Activated naive CD4-positive, alpha-beta T cell treated with anti-CD3 and anti-CD28 coated beads for 36 hours (primary cell): Measurements from ENCODE around the gene PGAM5. TPM values are rescaled to one million over a fixed set of nuclear protein-coding genes. Genes with fewer than 3 reads are reported as not detected.
A peak's percentile ranks its signal among the peaks of the same experiment; 100 is the strongest.

Experiments used
- CTCF ChIA-PET: fragments of 350-600 bp; sonication (Branson Sonifier 250); formaldehyde crosslinking; loops from one replicate; lab custom pipeline; 2021; ENCODE audit warnings: antibody characterized with exemption; lab: Charles Lee
- DNase-seq: peaks from one replicate; pipeline ENCODE4 v3.0.0-alpha.2; 2020
- H3K27ac Mint-ChIP-seq: one replicate; pipeline ENCODE4 v1.8.0; 2021; ENCODE audit warnings: mild to moderate bottlenecking, mixed read lengths
- H3K27me3 Mint-ChIP-seq: one replicate; pipeline ENCODE4 v1.8.0; 2021; ENCODE audit warnings: low read depth, mixed read lengths
- H3K36me3 Mint-ChIP-seq: one replicate; pipeline ENCODE4 v1.8.0; 2021; ENCODE audit warnings: low read depth, mixed read lengths
- H3K4me1 Mint-ChIP-seq: one replicate; pipeline ENCODE4 v1.8.0; 2021; ENCODE audit warnings: low read depth, mixed read lengths
- H3K4me3 Mint-ChIP-seq: one replicate; pipeline ENCODE4 v1.8.0; 2021; ENCODE audit warnings: mild to moderate bottlenecking, moderate library complexity, mixed read lengths
- H3K9me3 Mint-ChIP-seq: one replicate; pipeline ENCODE4 v1.8.0; 2021; ENCODE audit warnings: mixed read lengths
- intact Hi-C: fragments of 100-400 bp; cut with micrococcal nuclease; formaldehyde crosslinking; loops from one replicate; pipeline ENCODE4 v1.15.1; 2023
- total RNA-seq, 2 experiments: library from RNA; stranded (reverse); gene quantifications; one replicate each; pipeline ENCODE4 v1.2.3, GENCODE V29; 2021

PGAM5 gene
- 10 to 100 TPM; 50.1 to 55.7 TPM for total RNA-seq

DNA sequence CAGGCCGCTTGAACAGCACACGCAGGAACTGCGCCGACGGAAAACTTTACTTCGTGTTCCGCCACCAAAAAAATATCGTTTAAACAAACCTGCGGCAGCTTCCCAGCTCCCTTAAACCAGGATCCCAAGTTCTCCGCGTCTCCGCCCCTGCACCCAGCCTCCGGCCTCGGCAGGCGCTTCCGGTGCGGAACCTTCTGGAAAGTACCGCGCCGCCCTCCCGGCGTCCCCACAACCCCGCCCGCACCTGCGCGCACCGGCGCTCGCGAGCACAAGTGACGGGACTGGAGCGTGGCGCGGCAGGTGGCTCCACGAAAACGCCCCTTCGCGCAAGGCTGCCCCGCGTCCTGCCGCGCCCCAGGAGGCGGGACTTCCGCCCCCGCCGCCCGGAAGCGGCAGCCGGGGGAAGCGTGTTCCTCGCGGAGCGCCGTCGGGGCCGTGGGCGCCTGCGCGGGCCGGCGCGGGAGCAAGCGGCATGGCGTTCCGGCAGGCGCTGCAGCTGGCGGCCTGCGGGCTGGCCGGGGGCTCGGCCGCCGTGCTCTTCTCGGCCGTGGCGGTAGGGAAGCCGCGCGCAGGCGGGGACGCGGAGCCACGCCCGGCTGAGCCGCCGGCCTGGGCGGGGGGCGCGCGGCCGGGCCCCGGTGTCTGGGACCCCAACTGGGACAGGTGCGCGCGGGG, at the start of gene PGAM5:
TSS of gene PGAM5 (plus strand) at position 438 of the 675 bp plus-strand sequence. CDS start at position 473, 35 bp downstream.
- intact Hi-C loops, result loop anchor here (1.0 to 5.0 kb wide), 7 partner anchors 23 to 522 kb away; partner anchors contain the start of genes CHFR, GOLGA3, POLE and PXMP2
- no peaks in the 10 kb centered on the region for H3K27me3 Mint-ChIP-seq
- H3K9me3 Mint-ChIP-seq, result peaks cover 14% of the 10 kb centered on the region
- CTCF ChIA-PET, result no interaction called here
- peak; percentile 86 for DNase-seq
- H3K36me3 Mint-ChIP-seq, result peaks cover 23% of the 10 kb centered on the region
- peak within 1 kb of the TSS; percentile 85 for H3K4me3 Mint-ChIP-seq
- peak within 1 kb of the TSS; percentile 66 for H3K27ac Mint-ChIP-seq
- peaks cover 27% of the 10 kb centered on the region for H3K4me1 Mint-ChIP-seq

DNA sequence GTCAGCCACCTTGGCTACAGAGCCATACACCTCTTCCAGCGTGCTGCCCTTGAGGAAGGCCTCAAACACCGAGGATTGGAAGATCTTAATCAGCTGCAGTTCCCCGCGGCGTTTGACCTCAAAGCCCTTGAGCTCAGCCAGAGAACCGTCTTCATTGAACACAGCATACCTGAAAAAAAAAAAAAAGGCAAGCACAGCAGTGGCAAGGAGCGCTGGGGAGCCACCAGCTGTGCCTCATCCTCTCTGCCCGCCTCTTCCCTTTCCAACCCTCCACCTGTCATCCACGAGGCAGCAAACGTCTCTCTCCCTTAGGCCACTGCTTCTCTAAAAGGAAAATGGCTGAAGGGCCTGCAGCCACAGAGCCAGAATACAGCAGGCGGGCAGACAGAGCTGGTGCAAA, 49.6 kb upstream of the PGAM5 start:
- H3K4me1 Mint-ChIP-seq, result peaks cover 22% of the 10 kb centered on the region
- H3K9me3 Mint-ChIP-seq, result no peaks in the 10 kb centered on the region
- H3K4me3 Mint-ChIP-seq, result no peak overlapping the region
- H3K27ac Mint-ChIP-seq, result no peak overlapping the region
- no peaks in the 10 kb centered on the region for H3K27me3 Mint-ChIP-seq
- no peak for DNase-seq
- CTCF ChIA-PET, result interaction anchor here (0.6 kb wide), 1 partner anchor 74 kb away, joined by 3 read pairs; no protein-coding TSS in a partner anchor
- intact Hi-C loops, result no loop called here
- peaks cover 73% of the 10 kb centered on the region for H3K36me3 Mint-ChIP-seq

DNA sequence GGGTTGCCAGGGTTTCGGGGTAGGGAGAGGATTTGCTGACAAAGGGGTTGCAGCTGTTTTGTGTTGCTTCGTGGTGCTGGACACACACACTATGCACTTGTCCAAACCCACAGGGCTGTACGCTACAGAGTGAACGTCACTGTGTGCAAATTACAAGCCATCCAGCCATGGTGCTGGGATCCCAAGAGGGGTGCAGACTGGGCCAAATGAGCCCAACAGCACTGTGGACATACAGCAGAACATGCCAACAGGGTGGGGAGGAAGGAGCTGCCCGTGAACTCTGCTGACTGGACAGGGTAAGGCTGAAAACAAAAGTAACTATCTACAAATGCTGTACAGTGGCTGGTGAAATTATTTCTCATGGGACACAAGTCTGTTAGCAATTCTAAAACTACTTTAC, 48.7 kb upstream of the PGAM5 start:
- Mint-ChIP-seq H3K27me3 (no peaks in the 10 kb centered on the region), H3K36me3 (peaks cover 78% of the 10 kb centered on the region), H3K4me3 (no peak overlapping the region), H3K27ac (no peak overlapping the region), H3K4me1 (peaks cover 22% of the 10 kb centered on the region), H3K9me3 (no peaks in the 10 kb centered on the region)
- no peak for DNase-seq
- CTCF ChIA-PET, result no interaction called here
- intact Hi-C loops, result no loop called here

DNA sequence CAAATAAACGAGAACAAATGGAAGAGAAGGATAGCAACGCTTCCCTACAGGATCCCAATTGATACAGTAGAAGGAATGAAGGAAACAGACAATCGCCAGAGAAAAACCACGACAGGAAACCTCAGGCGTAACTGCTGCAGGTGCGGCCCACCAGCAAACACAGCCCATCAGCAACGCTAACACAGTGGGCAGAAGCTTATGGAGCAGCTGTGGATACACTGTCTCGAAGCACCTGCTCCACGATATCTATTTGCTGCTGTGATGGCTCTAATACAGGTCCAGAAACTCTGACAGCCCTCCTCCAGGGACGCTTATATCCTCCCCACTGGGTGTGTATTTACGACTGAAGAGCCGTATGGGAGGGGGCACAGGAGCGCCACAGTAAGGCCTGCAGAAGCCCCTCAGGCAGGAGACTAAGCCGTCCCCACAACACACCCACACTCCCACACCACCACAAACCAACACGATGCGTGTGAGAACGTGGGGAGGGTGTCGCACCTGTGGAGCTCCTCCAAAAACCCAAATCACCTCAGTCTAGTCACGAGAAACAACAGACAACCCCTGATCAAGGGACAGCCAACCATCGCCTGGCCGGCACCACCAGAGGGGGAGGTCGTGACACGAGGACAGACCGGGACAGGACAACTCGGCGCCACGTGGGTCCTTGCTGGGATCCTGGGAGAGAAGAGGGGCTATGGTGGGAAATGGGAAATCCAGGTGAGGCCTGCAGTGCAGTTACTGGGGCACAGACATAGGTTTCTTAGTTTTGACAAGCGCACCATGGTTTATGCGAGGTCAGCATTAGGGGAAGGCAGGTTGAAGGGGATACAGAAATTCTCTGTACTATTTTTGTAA, 47.5 kb upstream of the PGAM5 start:
- intact Hi-C loops, result no loop called here
- CTCF ChIA-PET, result interaction anchor here (0.5 to 0.7 kb wide), 2 partner anchors 12 to 105 kb away, joined by 3 to 5 read pairs; no protein-coding TSS in a partner anchor
- no peaks in the 10 kb centered on the region for H3K9me3 Mint-ChIP-seq
- H3K27ac Mint-ChIP-seq, result no peak overlapping the region
- H3K27me3 Mint-ChIP-seq, result no peaks in the 10 kb centered on the region
- no peak for DNase-seq
- H3K4me3 Mint-ChIP-seq, result no peak overlapping the region
- peaks cover 79% of the 10 kb centered on the region for H3K36me3 Mint-ChIP-seq
- peaks cover 22% of the 10 kb centered on the region for H3K4me1 Mint-ChIP-seq

DNA sequence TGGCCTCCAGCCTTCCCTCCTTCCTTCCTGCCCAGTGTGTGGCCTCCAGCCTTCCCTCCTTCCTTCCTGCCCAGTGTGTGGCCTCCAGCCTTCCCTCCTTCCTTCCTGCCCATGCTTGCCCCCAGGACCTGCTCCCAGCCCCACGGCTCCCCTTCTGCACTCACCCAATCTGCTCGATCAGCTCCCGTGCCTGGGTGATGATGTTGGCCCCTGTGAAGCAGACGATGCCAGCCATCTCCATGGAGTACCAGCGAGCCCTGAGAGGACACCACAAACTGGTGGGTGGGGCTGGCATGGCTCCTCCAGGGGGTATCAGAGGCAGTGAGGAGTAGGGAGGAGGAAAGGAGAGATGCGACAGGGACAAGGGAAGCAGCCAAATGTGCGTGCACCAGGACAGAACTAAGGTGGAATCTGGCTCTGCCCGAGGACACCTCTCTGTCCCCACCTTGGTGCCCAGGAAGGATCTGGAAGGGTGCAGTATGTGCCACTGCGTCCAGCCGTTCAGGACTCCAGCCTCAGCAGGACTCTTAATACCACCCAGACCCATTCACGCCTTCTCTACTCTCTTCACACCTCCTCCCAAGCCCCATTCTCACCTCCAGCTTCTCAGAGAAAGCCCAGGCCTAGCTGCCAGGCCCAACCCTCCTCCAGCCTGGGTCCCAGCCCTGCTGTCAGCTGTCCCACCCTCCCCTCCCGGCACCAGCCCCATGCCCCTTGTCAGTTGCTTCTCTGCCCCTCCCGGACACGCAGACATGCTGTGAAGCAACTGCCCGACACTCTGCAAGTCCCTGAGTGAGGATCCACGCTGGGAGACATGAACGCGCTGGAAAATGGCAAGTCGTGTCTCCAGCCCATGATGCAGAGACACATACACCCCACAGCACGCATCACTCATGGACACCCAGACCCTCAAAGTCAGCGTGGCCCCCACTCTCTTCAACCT, 46.2 kb upstream of the PGAM5 start:
- DNase-seq, result no peak
- CTCF ChIA-PET, result interaction anchor here (0.7 kb wide), 1 partner anchor 13 kb away, joined by 5 read pairs; no protein-coding TSS in a partner anchor
- no peak overlapping the region for H3K27ac Mint-ChIP-seq
- H3K4me3 Mint-ChIP-seq, result no peak overlapping the region
- peaks cover 81% of the 10 kb centered on the region for H3K36me3 Mint-ChIP-seq
- peaks cover 22% of the 10 kb centered on the region for H3K4me1 Mint-ChIP-seq
- intact Hi-C loops, result no loop called here
- H3K9me3 Mint-ChIP-seq, result no peaks in the 10 kb centered on the region
- H3K27me3 Mint-ChIP-seq, result no peaks in the 10 kb centered on the region

DNA sequence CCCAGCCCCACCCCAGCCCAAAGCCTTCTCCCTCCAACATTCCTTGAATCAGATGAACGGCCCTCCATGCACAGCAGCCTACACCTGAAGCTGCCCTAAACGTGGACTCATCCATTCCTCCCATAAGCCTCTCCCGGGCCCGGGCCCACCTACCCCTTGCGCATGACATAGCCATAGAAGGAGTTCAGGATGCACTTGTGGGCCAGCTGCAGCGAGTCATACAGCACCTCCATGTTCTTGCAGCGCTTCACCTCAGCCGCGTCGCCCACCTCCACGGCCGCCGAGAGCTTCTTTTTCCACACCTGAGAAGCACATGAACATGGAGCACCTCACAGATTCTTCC, 45.5 kb upstream of the PGAM5 start:
- Mint-ChIP-seq H3K4me3 (no peak overlapping the region), H3K9me3 (no peaks in the 10 kb centered on the region), H3K27ac (no peak overlapping the region), H3K4me1 (peaks cover 20% of the 10 kb centered on the region), H3K27me3 (no peaks in the 10 kb centered on the region), H3K36me3 (peaks cover 81% of the 10 kb centered on the region)
- DNase-seq, result no peak
- intact Hi-C loops, result no loop called here
- CTCF ChIA-PET, result no interaction called here

DNA sequence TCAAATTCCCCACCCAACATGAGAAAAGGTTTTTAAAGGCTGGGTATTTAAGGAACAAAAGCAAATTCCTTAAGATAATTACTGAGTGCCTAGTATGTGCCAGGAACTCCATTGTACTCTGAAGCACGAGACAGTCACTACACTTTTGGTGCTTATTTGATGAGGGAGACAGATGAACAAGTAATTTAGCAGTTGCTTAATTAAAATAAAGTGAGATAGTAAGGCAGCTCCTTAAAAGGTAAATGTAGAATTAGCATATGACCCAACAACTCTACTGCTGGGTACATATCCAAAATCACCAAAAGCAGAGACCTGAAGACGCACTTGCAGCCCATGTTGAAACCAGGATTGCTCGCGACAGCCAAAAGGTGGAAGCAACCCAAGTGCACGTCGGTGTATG, 44.8 kb upstream of the PGAM5 start:
- DNase-seq, result no peak
- Mint-ChIP-seq H3K4me3 (no peak overlapping the region), H3K4me1 (peaks cover 17% of the 10 kb centered on the region), H3K9me3 (no peaks in the 10 kb centered on the region), H3K27me3 (no peaks in the 10 kb centered on the region), H3K36me3 (peaks cover 80% of the 10 kb centered on the region), H3K27ac (no peak overlapping the region)
- CTCF ChIA-PET, result no interaction called here
- intact Hi-C loops, result no loop called here

DNA sequence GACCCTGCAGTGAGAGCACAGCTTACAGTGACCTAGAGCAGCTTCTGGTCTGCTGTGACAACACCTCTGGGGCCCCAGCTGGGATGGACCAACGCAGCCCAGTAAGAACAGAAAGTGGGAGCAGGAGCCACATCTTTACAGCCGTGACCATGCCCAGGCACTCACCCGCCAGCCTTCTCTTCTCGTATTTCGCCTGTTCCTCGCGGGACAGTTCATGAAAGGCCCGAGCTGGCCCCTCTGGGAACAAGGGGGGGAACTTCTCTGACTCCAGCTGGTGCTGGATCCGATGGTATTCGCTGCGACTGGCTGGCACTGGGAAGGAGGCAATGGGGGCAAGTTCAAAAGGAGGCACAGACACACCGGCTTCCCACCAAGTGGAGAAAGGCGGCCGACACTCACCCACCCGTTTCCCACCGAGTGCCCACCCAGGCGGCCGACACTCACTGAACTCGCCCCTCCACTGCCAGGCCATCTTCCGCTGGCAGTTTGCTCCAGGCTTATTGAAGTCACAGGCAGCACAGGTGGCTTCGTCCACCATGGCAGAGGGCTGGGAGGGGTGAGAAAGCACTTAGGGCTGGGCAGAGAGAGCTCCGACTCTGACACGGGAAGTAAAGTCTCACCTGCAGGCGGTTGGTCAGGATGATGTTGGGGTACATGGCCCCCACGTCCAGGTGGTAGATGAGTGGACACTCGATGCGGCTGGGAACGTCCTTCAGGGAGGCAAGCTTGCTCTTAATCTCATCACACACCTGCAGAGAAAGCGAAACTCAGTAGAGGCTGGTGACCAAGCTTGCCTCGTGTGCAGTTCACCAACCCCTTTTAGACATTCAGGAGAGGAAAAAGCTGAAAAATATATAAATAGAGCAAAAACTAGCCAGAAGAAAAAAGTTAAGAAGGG, 42.2 kb upstream of the PGAM5 start:
- intact Hi-C loops, result no loop called here
- H3K36me3 Mint-ChIP-seq, result peaks cover 70% of the 10 kb centered on the region
- DNase-seq, result no peak
- no peak overlapping the region for H3K4me3 Mint-ChIP-seq
- no peaks in the 10 kb centered on the region for H3K27me3 Mint-ChIP-seq
- H3K27ac Mint-ChIP-seq, result no peak overlapping the region
- H3K9me3 Mint-ChIP-seq, result no peaks in the 10 kb centered on the region
- CTCF ChIA-PET, result no interaction called here
- H3K4me1 Mint-ChIP-seq, result peaks cover 2% of the 10 kb centered on the region

DNA sequence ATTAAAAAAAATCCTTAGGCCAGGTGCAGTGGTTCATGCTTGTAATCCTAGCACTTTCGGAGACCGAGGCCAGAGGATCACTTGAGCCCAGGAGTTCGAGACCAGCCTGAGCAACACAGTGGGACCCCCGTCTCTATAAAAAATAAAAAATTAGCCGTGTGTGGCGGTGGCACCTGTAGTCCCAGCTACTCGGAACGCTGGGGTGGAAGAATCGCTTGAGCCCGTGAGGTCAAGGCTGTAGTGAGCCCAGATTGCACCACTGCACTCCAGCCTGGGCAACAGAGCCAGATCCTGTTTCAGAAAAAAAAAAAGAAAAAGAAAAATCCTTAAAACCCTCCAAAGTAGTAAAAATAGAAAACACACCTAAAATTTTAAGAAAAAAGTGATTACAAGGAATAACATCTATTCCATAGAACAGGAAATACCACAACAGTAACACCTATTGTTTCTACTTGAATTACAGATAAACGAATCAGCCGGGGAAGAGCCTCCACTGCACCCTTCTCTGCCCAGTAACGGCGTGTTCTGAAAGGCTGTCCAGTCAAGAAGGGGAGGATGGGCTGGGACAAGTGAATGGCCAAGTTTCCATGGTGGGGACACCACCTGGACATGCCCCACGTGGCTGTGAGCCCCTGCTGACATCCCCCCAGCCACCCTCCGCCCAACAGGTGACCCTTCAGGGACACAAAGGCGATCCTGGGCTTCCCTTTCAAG, 41.3 kb upstream of the PGAM5 start:
- no peak for DNase-seq
- CTCF ChIA-PET, result no interaction called here
- H3K9me3 Mint-ChIP-seq, result no peaks in the 10 kb centered on the region
- H3K27me3 Mint-ChIP-seq, result no peaks in the 10 kb centered on the region
- H3K4me3 Mint-ChIP-seq, result no peak overlapping the region
- H3K27ac Mint-ChIP-seq, result no peak overlapping the region
- peaks cover 2% of the 10 kb centered on the region for H3K4me1 Mint-ChIP-seq
- intact Hi-C loops, result no loop called here
- peaks cover 71% of the 10 kb centered on the region for H3K36me3 Mint-ChIP-seq

DNA sequence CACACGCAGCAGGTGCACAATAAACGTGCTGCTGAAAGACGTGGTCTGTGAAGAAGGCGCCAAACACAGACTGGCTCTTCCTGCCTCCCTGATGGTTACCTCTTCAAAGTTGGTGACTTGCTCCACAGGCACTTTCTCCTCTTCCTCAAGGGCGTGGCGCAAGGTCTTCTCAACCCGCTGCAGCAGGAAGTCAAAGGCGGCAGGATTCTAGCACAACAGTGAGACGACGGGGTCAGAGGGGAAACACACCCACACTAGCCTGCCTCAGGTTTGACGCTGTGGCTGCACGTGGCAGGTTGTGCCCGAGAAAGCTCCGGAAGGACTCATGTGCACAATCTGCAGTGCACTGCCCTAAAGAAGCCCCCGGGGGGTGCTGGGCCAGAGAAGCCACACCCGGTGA, 38.5 kb upstream of the PGAM5 start:
- CTCF ChIA-PET, result no interaction called here
- intact Hi-C loops, result no loop called here
- no peak for DNase-seq
- Mint-ChIP-seq H3K36me3 (peaks cover 72% of the 10 kb centered on the region), H3K9me3 (no peaks in the 10 kb centered on the region), H3K4me3 (no peak overlapping the region), H3K27ac (no peak overlapping the region), H3K27me3 (no peaks in the 10 kb centered on the region), H3K4me1 (no peaks in the 10 kb centered on the region)

DNA sequence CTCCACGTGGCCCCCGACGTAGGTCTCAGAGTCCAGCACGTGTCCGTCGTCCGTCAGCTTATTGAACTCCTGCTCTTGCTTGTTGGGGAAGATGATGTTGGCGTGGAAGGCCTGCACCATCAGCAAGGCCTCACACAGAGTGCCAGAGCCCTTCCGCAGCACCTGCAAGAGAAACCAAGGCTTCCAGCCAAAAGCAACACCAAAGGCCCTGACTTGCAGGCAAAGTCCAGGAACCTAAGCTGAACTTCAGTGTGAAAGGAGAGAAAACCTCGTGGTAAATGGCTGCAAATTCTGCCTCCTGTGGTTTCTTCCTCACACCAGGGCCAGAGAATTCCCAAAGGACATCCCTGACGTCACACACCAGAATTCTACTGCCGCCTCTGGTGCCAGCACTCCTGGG, 38.0 kb upstream of the PGAM5 start:
- H3K36me3 Mint-ChIP-seq, result peaks cover 70% of the 10 kb centered on the region
- no peaks in the 10 kb centered on the region for H3K4me1 Mint-ChIP-seq
- H3K9me3 Mint-ChIP-seq, result no peaks in the 10 kb centered on the region
- no peak overlapping the region for H3K27ac Mint-ChIP-seq
- intact Hi-C loops, result no loop called here
- CTCF ChIA-PET, result no interaction called here
- no peaks in the 10 kb centered on the region for H3K27me3 Mint-ChIP-seq
- DNase-seq, result no peak
- no peak overlapping the region for H3K4me3 Mint-ChIP-seq
